Measurements from ENCODE around the gene PALLD. TPM values are rescaled to one million over a fixed set of nuclear protein-coding genes. Genes with fewer than 3 reads are reported as not detected.

PALLD gene
- total RNA-seq, 4 donors from 2014 or later = 1,036 to 2,270 (median 2,202) TPM

DNA sequence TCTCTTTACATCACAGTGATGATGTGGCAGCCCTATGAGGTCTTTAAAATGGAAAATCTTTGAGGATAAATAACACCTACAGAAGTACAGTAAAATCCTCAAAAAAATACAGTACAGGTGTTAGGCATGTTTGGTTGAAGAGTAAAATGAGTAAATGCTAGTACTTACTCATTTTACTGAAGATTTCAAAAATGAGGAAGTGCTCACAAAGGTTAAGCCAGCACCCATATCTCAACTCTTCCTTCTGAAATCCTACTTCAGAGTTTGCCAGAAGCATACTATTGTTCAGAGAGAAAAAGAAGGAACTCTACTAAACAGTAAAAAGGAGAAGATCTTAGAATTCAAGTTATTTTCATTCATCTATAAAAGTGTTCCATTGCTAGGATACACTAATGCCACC lies 382.3 kb downstream of the PALLD start:
- Histone ChIP-seq H3K9me3 (no peaks in the 10 kb centered on the region), H3K4me1 (peaks cover 29 to 99% (median 43%) of the 10 kb centered on the region in 3 donors), H3K27ac (peak overlapping the region; percentile 74 to 92 (median 86)), H3K4me3 (no peak overlapping the region), H3K27me3 (no peaks in the 10 kb centered on the region), H3K36me3 (peaks cover 0 to 54% of the 10 kb centered on the region in 2 donors)
- no peak for ATAC-seq
- TF ChIP-seq EP300 (IDR thresholded peaks at IDR 0.05) (no peak), POLR2AphosphoS5 (IDR thresholded peaks at IDR 0.05) (no peak), POLR2A (IDR thresholded peaks at IDR 0.05) (no peak)
- TF ChIP-seq, protein P1, sequence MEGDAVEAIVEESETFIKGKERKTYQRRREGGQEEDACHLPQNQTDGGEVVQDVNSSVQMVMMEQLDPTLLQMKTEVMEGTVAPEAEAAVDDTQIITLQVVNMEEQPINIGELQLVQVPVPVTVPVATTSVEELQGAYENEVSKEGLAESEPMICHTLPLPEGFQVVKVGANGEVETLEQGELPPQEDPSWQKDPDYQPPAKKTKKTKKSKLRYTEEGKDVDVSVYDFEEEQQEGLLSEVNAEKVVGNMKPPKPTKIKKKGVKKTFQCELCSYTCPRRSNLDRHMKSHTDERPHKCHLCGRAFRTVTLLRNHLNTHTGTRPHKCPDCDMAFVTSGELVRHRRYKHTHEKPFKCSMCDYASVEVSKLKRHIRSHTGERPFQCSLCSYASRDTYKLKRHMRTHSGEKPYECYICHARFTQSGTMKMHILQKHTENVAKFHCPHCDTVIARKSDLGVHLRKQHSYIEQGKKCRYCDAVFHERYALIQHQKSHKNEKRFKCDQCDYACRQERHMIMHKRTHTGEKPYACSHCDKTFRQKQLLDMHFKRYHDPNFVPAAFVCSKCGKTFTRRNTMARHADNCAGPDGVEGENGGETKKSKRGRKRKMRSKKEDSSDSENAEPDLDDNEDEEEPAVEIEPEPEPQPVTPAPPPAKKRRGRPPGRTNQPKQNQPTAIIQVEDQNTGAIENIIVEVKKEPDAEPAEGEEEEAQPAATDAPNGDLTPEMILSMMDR (IDR thresholded peaks at IDR 0.05) = no peak

DNA sequence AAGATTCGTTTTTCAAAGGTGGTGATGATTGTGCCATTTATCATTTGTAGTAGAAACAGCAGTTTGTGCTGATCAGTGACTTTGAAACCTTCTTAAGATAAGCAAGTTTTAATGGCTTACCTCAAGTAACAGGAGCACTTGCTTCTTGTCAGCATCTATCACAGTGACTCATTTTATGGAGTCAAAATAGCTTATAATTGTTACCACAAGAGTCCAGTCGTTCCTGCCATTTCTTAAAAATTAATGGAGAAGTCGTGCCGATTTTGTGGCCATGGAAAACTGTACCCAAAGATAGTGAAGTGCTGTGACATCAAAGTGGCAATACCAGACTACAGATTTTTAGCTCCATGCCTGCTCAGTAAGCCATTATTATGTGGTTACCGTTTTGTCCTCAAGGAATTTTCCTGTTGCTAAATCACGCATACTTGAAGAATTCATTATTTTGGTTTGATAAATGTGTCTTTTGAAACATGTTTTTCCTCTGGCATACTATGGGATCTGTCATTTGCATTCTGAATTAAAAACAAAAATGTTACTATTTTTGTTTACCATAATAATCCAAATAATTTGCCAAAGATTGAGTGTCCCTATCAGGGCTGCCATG lies 383.3 kb downstream of the PALLD start:
- H3K27ac ChIP-seq = peak overlapping the region; percentile 74 to 92 (median 86)
- H3K36me3 ChIP-seq = peaks cover 0 to 60% of the 10 kb centered on the region in 2 donors
- no peaks in the 10 kb centered on the region for H3K9me3 ChIP-seq

DNA sequence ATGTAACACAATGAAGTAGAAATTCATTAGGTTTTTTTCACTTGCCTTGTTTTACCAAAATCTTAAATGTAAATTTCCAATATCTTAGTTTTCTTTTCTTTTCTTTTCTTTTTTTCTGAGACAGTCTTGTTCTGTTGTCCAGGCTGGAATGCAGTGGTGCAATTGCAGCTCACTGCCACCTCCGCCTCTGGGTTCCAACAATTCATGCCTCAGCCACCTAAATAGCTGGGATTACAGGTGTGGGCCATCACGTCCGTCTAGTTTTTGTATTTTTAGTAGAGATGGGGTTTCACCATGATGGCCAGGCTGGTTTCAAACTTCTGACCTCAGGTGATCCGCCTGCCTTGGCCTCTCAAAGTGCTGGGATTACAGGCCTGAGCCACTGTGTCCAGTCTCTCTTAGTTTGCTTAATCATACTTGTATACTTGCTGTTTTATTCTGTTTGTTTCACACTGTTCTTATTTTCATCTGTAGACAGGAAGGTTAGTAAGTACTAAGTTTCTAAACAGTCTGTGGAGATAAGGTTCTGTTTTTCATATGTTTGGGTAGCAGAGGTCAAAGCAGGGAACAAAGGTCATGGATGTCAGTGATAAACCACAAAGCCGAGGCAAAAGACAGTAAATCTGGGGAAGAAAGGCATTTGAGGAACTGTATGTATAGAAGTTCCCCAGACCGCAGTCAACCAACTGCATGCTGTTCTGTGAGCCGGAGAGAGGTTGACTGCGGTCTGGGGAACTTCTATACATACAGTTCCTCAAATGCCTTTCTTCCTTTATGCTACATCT lies 384.2 kb downstream of the PALLD start:
- Histone ChIP-seq H3K4me3 (no peak overlapping the region), H3K27me3 (no peaks in the 10 kb centered on the region), H3K4me1 (peaks cover 35 to 99% (median 41%) of the 10 kb centered on the region in 3 donors), H3K36me3 (peaks cover 0 to 60% of the 10 kb centered on the region in 2 donors), H3K9me3 (no peaks in the 10 kb centered on the region), H3K27ac (peak overlapping the region; percentile 74 to 92 (median 86))
- ATAC-seq = no peak
- TF ChIP-seq, protein P1 (IDR thresholded peaks at IDR 0.05) = no peak
- WGBS, 2 donors (ENCODE audit: low coverage in 1 of 2) = 48 to 67% methylated on average over 7 to 8 of the region's 8 CpGs

More for the DNA sequence above, 383.3 kb downstream of the PALLD start:
- 21 to 32% methylated on average over 6 of the region's 6 CpGs for WGBS, 2 donors (ENCODE audit: low coverage in 1 of 2)
- Histone ChIP-seq H3K4me1 (peaks cover 33 to 99% (median 43%) of the 10 kb centered on the region in 3 donors), H3K4me3 (no peak overlapping the region), H3K27me3 (no peaks in the 10 kb centered on the region)
- ATAC-seq = no peak
- TF ChIP-seq EP300 (IDR thresholded peaks at IDR 0.05) = no peak
- TF ChIP-seq POLR2A (IDR thresholded peaks at IDR 0.05) = no peak
- TF ChIP-seq, protein P1 (IDR thresholded peaks at IDR 0.05) = no peak
- no peak for TF ChIP-seq POLR2AphosphoS5 (IDR thresholded peaks at IDR 0.05)

GRCh38 chr4:168881781-168882420 lies 385.0 kb downstream of the PALLD start:
- TF ChIP-seq POLR2A (IDR thresholded peaks at IDR 0.05) = no peak
- TF ChIP-seq, protein P1 (IDR thresholded peaks at IDR 0.05) = no peak
- TF ChIP-seq EP300 (IDR thresholded peaks at IDR 0.05) = no peak
- no peak for TF ChIP-seq POLR2AphosphoS5 (IDR thresholded peaks at IDR 0.05)
- Histone ChIP-seq H3K4me1 (peaks cover 32 to 99% (median 37%) of the 10 kb centered on the region in 3 donors), H3K4me3 (no peak overlapping the region), H3K27ac (peak overlapping the region; percentile 74 to 92 (median 86)), H3K27me3 (no peaks in the 10 kb centered on the region), H3K36me3 (peaks cover 0 to 66% of the 10 kb centered on the region in 2 donors), H3K9me3 (no peaks in the 10 kb centered on the region)
- whole genome bisulfite sequencing, 2 donors (ENCODE audit: low coverage in 1 of 2) = 81 to 91% methylated on average over 5 to 6 of the region's 7 CpGs
- no peak for ATAC-seq

All from gastroesophageal sphincter (tissue), 4 donors.